ENCODE results near the gene TEAD4. TPM values are rescaled to one million over a fixed set of nuclear protein-coding genes. Genes with fewer than 3 reads are reported as not detected.

The TEAD4 gene
- total and polyA plus RNA-seq, 3 donors from 2014 or later = 9.7 to 16.1 (median 10.9) TPM

- Histone ChIP-seq H3K27ac (no peak overlapping the region), H3K4me1 (peaks cover 5% of the 10 kb centered on the region), H3K9me3 (no peaks in the 10 kb centered on the region), H3K36me3 (ENCODE audit: low read depth, missing control alignments) (no peaks in the 10 kb centered on the region), H3K4me3 (no peak overlapping the region), H3K27me3 (no peaks in the 10 kb centered on the region)
- DNase-seq = no peak
- 57 to 58% methylated on average over 13 of the region's 13 CpGs for WGBS, 2 donors
- TF ChIP-seq, protein P1, sequence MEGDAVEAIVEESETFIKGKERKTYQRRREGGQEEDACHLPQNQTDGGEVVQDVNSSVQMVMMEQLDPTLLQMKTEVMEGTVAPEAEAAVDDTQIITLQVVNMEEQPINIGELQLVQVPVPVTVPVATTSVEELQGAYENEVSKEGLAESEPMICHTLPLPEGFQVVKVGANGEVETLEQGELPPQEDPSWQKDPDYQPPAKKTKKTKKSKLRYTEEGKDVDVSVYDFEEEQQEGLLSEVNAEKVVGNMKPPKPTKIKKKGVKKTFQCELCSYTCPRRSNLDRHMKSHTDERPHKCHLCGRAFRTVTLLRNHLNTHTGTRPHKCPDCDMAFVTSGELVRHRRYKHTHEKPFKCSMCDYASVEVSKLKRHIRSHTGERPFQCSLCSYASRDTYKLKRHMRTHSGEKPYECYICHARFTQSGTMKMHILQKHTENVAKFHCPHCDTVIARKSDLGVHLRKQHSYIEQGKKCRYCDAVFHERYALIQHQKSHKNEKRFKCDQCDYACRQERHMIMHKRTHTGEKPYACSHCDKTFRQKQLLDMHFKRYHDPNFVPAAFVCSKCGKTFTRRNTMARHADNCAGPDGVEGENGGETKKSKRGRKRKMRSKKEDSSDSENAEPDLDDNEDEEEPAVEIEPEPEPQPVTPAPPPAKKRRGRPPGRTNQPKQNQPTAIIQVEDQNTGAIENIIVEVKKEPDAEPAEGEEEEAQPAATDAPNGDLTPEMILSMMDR (IDR thresholded peaks at IDR 0.05) = no peak
- TF ChIP-seq POLR2A (IDR thresholded peaks at IDR 0.05) = no peak
- intact Hi-C loops (cut with DNase I; ENCODE audit: low total_unique reads) = no loop called here
These were observed 41.5 kb downstream of the TEAD4 start for GRCh38 chr12:3000548-3001275.

DNA sequence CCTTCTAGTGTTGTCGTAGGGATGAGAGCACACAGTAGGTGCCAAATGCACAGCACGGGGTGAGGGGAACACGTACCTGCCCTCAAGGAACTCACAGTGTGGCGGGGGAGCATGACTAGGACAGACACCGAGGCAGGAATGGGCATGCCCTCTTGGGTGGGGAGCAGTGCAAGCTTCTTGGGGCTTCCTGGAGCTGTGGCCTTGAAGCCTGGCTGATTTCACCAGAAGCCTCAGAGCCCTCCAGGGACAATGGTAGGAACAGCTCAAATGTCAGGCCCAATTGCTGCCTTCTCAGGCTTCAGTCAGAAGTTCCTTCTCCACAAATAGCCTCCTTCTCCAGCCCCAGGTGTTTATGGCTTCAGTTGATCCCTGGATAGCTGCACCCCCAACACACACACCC lies 43.4 kb downstream of the TEAD4 start:
- no peak for TF ChIP-seq POLR2A (IDR thresholded peaks at IDR 0.05)
- TF ChIP-seq, protein P1 (IDR thresholded peaks at IDR 0.05) = no peak
- Histone ChIP-seq H3K4me1 (peaks cover 5% of the 10 kb centered on the region), H3K9me3 (no peaks in the 10 kb centered on the region), H3K36me3 (ENCODE audit: low read depth, missing control alignments) (no peaks in the 10 kb centered on the region), H3K27me3 (no peaks in the 10 kb centered on the region), H3K27ac (no peak overlapping the region), H3K4me3 (no peak overlapping the region)
- DNase-seq = no peak
- WGBS, 2 donors = 85 to 92% methylated on average over 5 of the region's 5 CpGs
- intact Hi-C loops (cut with DNase I; ENCODE audit: low total_unique reads) = no loop called here

GRCh38 chr12:3003357-3003992 lies 44.3 kb downstream of the TEAD4 start:
- H3K27ac ChIP-seq = no peak overlapping the region
- H3K9me3 ChIP-seq = no peaks in the 10 kb centered on the region
- no peak overlapping the region for H3K4me3 ChIP-seq
- 85 to 97% methylated on average over 9 to 15 of the region's 15 CpGs for WGBS, 2 donors
- intact Hi-C loops (cut with DNase I; ENCODE audit: low total_unique reads) = no loop called here
- H3K36me3 ChIP-seq (ENCODE audit: low read depth, missing control alignments) = no peaks in the 10 kb centered on the region
- no peak for DNase-seq
- H3K4me1 ChIP-seq = peaks cover 5% of the 10 kb centered on the region
- TF ChIP-seq, protein P1 (IDR thresholded peaks at IDR 0.05) = no peak
- TF ChIP-seq POLR2A (IDR thresholded peaks at IDR 0.05) = no peak
- no peaks in the 10 kb centered on the region for H3K27me3 ChIP-seq

- no peak overlapping the region for H3K27ac ChIP-seq
- H3K36me3 ChIP-seq (ENCODE audit: low read depth, missing control alignments) = no peaks in the 10 kb centered on the region
- DNase-seq = no peak
- WGBS, 2 donors = 74 to 75% methylated on average over 15 of the region's 15 CpGs
- no peak overlapping the region for H3K4me3 ChIP-seq
- no peaks in the 10 kb centered on the region for H3K4me1 ChIP-seq
- intact Hi-C loops (cut with DNase I; ENCODE audit: low total_unique reads) = no loop called here
- no peaks in the 10 kb centered on the region for H3K27me3 ChIP-seq
- no peak for TF ChIP-seq POLR2A (IDR thresholded peaks at IDR 0.05)
- TF ChIP-seq, protein P1 (IDR thresholded peaks at IDR 0.05) = no peak
- H3K9me3 ChIP-seq = no peaks in the 10 kb centered on the region
These were observed 45.7 kb downstream of the TEAD4 start for GRCh38 chr12:3004655-3005565.
